Fibroblast of lung (primary cell): ENCODE measurements around the gene PID1. TPM values are rescaled to one million over a fixed set of nuclear protein-coding genes. Genes with fewer than 3 reads are reported as not detected.

Experiments
- DNase-seq, 2 donors: peaks; one replicate each; pipeline versions ENCODE4 v3.0.0 to v3.0.0-alpha.2; 2010; ENCODE audit warnings: low read depth in 2 of 2
- H2AFZ ChIP-seq: 2 replicates; pipeline ENCODE4 v1.5.1; 2012; ENCODE audit warnings: low read length, control low read depth, inconsistent platforms
- H3K27ac ChIP-seq: 2 replicates; pipeline ENCODE4 v1.5.1; 2011; ENCODE audit warnings: low read length, control low read depth; ENCODE audit not compliant: insufficient read depth
- H3K27me3 ChIP-seq: 2 replicates; pipeline ENCODE4 v1.5.1; 2011; ENCODE audit warnings: mild to moderate bottlenecking, low read length; ENCODE audit not compliant: control insufficient read depth, insufficient read depth
- H3K36me3 ChIP-seq: 2 replicates; pipeline ENCODE4 v1.5.1; 2011; ENCODE audit warnings: low read length; ENCODE audit not compliant: control insufficient read depth, insufficient read depth
- H3K4me1 ChIP-seq: 2 replicates; pipeline ENCODE4 v1.5.1; 2011; ENCODE audit warnings: low read length; ENCODE audit not compliant: control insufficient read depth, insufficient read depth; ENCODE audit errors: extremely low read depth
- H3K4me2 ChIP-seq: 2 replicates; pipeline ENCODE4 v1.5.1; 2011; ENCODE audit warnings: low read length, control low read depth; ENCODE audit not compliant: insufficient read depth; ENCODE audit errors: extremely low read depth
- H3K4me3 ChIP-seq, 4 experiments: fragments of 200-600 bp in 1 of 4; sonication (generic) in 1 of 4; replicated peaks in 1 of 4; 2 replicates each; pipeline ENCODE4 v1.5.1; 2011 to 2016; ENCODE audit warnings: low read length in 4 of 4, low read depth in 3 of 4, mild to moderate bottlenecking in 3 of 4, control low read depth in 2 of 4, inconsistent platforms in 1 of 4, mixed read lengths in 1 of 4; ENCODE audit not compliant: insufficient read depth in 1 of 4; ENCODE audit errors: control extremely low read depth in 1 of 4
- H3K79me2 ChIP-seq: 2 replicates; pipeline ENCODE4 v1.5.1; 2012; ENCODE audit warnings: mild to moderate bottlenecking, low read length, inconsistent platforms; ENCODE audit not compliant: control insufficient read depth, insufficient read depth
- H3K9ac ChIP-seq: 2 replicates; pipeline ENCODE4 v1.5.1; 2011; ENCODE audit warnings: mild to moderate bottlenecking, low read length, control low read depth; ENCODE audit not compliant: insufficient read depth
- H3K9me3 ChIP-seq: 2 replicates; pipeline ENCODE4 v1.5.1; 2012; ENCODE audit warnings: low read depth, low read length; ENCODE audit not compliant: control insufficient read depth, insufficient read depth
- H4K20me1 ChIP-seq: 2 replicates; pipeline ENCODE4 v1.5.1; 2011; ENCODE audit warnings: low read length; ENCODE audit not compliant: control insufficient read depth, insufficient read depth; ENCODE audit errors: extremely low read depth
- EZH2 ChIP-seq: IDR thresholded peaks from 2 replicates; pipeline ENCODE4 v1.5.1; 2012; ENCODE audit warnings: low read length, control low read depth, mild to moderate bottlenecking; ENCODE audit errors: missing control alignments
- polyA plus RNA-seq, 2 donors: library from polyadenylated mRNA; depleted of rRNA in 1 of 2; stranded (reverse) in 1 of 2; unstranded in 1 of 2; fragments of >200 nt; gene quantifications; 2 replicates each; pipeline ENCODE4 v1.2.1, GENCODE V29; 2011 to 2012; ENCODE audit warnings: missing spikeins in 1 of 2
- total RNA-seq: library from RNA; depleted of rRNA; stranded (reverse); fragments of >200 nt; gene quantifications from 2 replicates; pipeline ENCODE4 v1.2.1, GENCODE V29; 2014
- TF ChIP-seq, protein P1 (sequence below), 2 donors: IDR thresholded peaks in 1 of 2; conservative IDR thresholded peaks in 1 of 2; 1 replicate in 1 of 2; 2 replicates in 1 of 2; pipeline ENCODE4 v1.5.1; 2011 to 2012; ENCODE audit warnings: low read length in 2 of 2, control low read depth in 1 of 2, inconsistent platforms in 1 of 2, low read depth in 1 of 2, mild to moderate bottlenecking in 1 of 2

PID1 gene
- total and polyA plus RNA-seq, 2 donors (not counting 1 experiment from before 2014, with no cell fraction given) = 15.7 to 29.6 TPM

DNA sequence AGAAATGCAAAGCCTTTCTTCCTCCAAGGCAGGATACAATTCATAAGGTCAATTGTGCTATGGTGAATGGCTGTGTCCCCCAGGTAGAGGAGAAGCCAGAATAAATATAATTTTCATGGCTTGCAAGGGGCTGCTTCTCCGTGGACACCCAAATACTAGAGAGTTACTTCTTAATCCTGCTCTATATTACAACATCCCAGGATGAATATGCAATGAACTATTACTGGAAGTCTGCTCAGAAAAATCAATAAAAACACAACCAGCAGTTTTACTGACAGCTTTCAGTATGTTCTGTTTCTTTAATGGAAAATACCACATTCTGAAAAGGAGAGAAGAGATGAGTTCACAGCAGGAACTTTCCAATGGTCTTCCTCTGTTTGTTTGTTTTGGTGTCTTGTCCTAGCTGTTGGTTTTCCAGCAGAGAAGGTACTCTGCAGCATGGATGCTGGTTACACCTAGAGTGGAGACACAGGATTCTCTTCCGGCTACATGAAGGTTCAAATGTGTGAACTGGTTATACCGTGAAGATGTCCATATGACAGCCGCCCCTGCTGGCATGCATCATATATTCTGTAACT lies 213.0 kb downstream of the PID1 start:
- Histone ChIP-seq H2AFZ (no peak overlapping the region), H3K9ac (no peak overlapping the region), H3K4me2 (no peak overlapping the region), H3K4me3 (no peak overlapping the region), H3K36me3 (no peaks in the 10 kb centered on the region), H3K4me1 (no peaks in the 10 kb centered on the region), H4K20me1 (no peaks in the 10 kb centered on the region), H3K9me3 (no peaks in the 10 kb centered on the region), H3K27ac (no peak overlapping the region), H3K27me3 (no peaks in the 10 kb centered on the region), H3K79me2 (no peaks in the 10 kb centered on the region)
- DNase-seq = no peak
- TF ChIP-seq EZH2 = no peak
- TF ChIP-seq, protein P1, sequence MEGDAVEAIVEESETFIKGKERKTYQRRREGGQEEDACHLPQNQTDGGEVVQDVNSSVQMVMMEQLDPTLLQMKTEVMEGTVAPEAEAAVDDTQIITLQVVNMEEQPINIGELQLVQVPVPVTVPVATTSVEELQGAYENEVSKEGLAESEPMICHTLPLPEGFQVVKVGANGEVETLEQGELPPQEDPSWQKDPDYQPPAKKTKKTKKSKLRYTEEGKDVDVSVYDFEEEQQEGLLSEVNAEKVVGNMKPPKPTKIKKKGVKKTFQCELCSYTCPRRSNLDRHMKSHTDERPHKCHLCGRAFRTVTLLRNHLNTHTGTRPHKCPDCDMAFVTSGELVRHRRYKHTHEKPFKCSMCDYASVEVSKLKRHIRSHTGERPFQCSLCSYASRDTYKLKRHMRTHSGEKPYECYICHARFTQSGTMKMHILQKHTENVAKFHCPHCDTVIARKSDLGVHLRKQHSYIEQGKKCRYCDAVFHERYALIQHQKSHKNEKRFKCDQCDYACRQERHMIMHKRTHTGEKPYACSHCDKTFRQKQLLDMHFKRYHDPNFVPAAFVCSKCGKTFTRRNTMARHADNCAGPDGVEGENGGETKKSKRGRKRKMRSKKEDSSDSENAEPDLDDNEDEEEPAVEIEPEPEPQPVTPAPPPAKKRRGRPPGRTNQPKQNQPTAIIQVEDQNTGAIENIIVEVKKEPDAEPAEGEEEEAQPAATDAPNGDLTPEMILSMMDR (conservative IDR thresholded peaks at IDR 0.05 in 1 of 2, IDR thresholded peaks at IDR 0.05 in 1 of 2; ENCODE audit: low read depth in 1 of 2, low read length in 2 of 2) = no peak

DNA sequence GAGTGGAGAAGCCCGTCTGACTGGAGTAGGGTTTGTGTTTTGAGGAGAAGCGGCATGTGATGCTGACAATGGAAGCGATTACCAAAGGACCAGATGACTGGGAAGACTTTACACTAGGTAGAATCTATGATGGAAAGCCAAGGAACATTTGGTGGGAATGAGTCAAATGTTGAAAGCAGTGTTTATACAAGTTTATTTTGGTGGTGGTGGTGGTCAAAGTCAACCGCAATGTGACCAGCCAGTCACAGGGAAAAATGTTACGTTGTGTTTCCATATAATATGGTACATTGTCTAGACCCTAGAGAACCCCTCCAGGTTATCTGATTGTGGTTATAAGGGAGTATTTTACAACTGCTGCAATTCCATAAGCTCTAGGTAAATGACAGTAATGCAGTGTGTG lies 216.8 kb downstream of the PID1 start:
- Histone ChIP-seq H3K27ac (no peak overlapping the region), H3K36me3 (no peaks in the 10 kb centered on the region), H3K4me3 (no peak overlapping the region), H3K9me3 (no peaks in the 10 kb centered on the region), H3K27me3 (no peaks in the 10 kb centered on the region), H4K20me1 (no peaks in the 10 kb centered on the region), H3K9ac (no peak overlapping the region), H3K79me2 (no peaks in the 10 kb centered on the region), H3K4me1 (no peaks in the 10 kb centered on the region), H3K4me2 (no peak overlapping the region), H2AFZ (no peak overlapping the region)
- DNase-seq = no peak
- no peak for TF ChIP-seq EZH2
- TF ChIP-seq, protein P1 (conservative IDR thresholded peaks at IDR 0.05 in 1 of 2, IDR thresholded peaks at IDR 0.05 in 1 of 2; ENCODE audit: low read depth in 1 of 2, low read length in 2 of 2) = no peak

DNA sequence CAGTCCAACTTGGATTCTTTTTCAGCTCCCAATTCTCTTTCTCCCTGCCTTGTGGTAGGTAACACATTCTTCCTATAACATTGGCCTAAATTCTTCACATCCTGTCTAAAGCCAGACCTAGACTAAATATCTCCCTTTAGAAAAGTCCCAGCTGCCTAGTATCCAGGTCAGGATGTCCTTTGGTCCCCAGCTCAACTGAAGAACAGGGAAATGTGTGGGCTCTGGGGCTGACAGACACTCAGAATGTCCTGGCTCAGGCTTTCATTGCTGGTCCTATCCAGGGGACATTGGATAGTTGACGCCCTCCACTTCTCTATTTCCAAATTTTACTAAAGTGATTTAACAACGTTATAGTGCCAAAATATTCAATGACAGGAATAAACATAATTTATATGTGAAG lies 219.3 kb downstream of the PID1 start:
- DNase-seq = no peak
- Histone ChIP-seq H3K27ac (no peak overlapping the region), H3K36me3 (no peaks in the 10 kb centered on the region), H3K27me3 (no peaks in the 10 kb centered on the region), H3K4me1 (no peaks in the 10 kb centered on the region), H4K20me1 (no peaks in the 10 kb centered on the region), H3K4me2 (no peak overlapping the region), H2AFZ (no peak overlapping the region), H3K79me2 (no peaks in the 10 kb centered on the region), H3K4me3 (no peak overlapping the region), H3K9me3 (no peaks in the 10 kb centered on the region), H3K9ac (no peak overlapping the region)
- no peak for TF ChIP-seq EZH2
- TF ChIP-seq, protein P1 (conservative IDR thresholded peaks at IDR 0.05 in 1 of 2, IDR thresholded peaks at IDR 0.05 in 1 of 2; ENCODE audit: low read depth in 1 of 2, low read length in 2 of 2) = no peak
